ENCODE measurements around the gene AUP1.

- TF ChIP-seq POLR2A (IDR thresholded peaks at IDR 0.05), result no peak
- no peak for TF ChIP-seq CTCF (IDR thresholded peaks at IDR 0.05)
These were observed 1.0 kb upstream of the AUP1 start for GRCh38 chr2:74530239-74531187.
